ENCODE data around the gene PRKCZ. TPM values are rescaled to one million over a fixed set of nuclear protein-coding genes. Genes with fewer than 3 reads are reported as not detected.

PRKCZ gene
- polyA plus RNA-seq, 3 donors = 0.74 to 1.9 (median 1.4) TPM

- Histone ChIP-seq H3K4me3 (replicated peaks in 1 of 3; ENCODE audit: low read depth in 2 of 3, low read length in 3 of 3) (peak overlapping the region in 1 of 3 experiments; percentile 70), H3K27me3 (ENCODE audit: control insufficient read depth in 2 of 2, insufficient read depth in 2 of 2, low read length in 2 of 2) (peaks cover 9 to 69% of the 10 kb centered on the region in 2 donors), H3K36me3 (replicated peaks in 1 of 2; ENCODE audit: control insufficient read depth in 1 of 2, insufficient read depth in 2 of 2, low read length in 2 of 2) (no peaks in the 10 kb centered on the region), H3K79me2 (ENCODE audit: insufficient read depth, low read length) (no peaks in the 10 kb centered on the region), H3K9me3 (replicated peaks in 1 of 2; ENCODE audit: control insufficient read depth in 1 of 2, insufficient read depth in 1 of 2, low read length in 2 of 2) (no peaks in the 10 kb centered on the region), H3K4me1 (ENCODE audit: control insufficient read depth in 1 of 2, insufficient read depth in 2 of 2, low read length in 2 of 2) (peaks cover 7 to 19% of the 10 kb centered on the region in 2 donors), H3K4me2 (replicated peaks; ENCODE audit: extremely low read depth, low read length, poor library complexity, severe bottlenecking) (peak overlapping the region; percentile 79), H3K9ac (ENCODE audit: insufficient read depth, low read length, poor library complexity, severe bottlenecking) (peak overlapping the region; percentile 57), H3K27ac (ENCODE audit: low read depth in 1 of 2, low read length in 2 of 2) (no peak overlapping the region), H2AFZ (ENCODE audit: insufficient read depth, low read depth, low read length, poor library complexity, severe bottlenecking) (peak overlapping the region; percentile 67), H4K20me1 (ENCODE audit: insufficient read depth, low read length) (no peaks in the 10 kb centered on the region)
- TF ChIP-seq CTCF (IDR thresholded peaks at IDR 0.05) = no peak
- WGBS (ENCODE audit: insufficient coverage) = 31% methylated on average over 13 of the region's 14 CpGs
- Mint-ChIP-seq H3K4me1 (peaks cover 11% of the 10 kb centered on the region), H3K9me3 (peaks cover 0 to 12% (median 6%) of the 10 kb centered on the region in 7 donors), H3K27ac (no peak overlapping the region), H3K27me3 (ENCODE audit: low read depth in 3 of 3) (peaks cover 56 to 87% (median 70%) of the 10 kb centered on the region in 3 donors), H3K36me3 (peaks cover 0 to 4% of the 10 kb centered on the region in 2 donors), H3K4me3 (peak overlapping the region; percentile 73 to 78)
- intact Hi-C loops (cut with micrococcal nuclease) = loop anchor here in 1 of 2 donors (5.0 kb wide), 2 partner anchors 87 to 107 kb away; no protein-coding TSS in a partner anchor
- no peak for DNase-seq
These were observed 940 bp upstream of the PRKCZ start for GRCh38 chr1:2049225-2049717.

GRCh38 chr1:2050461-2050792, 216 bp downstream of the PRKCZ start:
- Histone ChIP-seq H2AFZ (ENCODE audit: insufficient read depth, low read depth, low read length, poor library complexity, severe bottlenecking) (peak overlapping the region; percentile 53), H3K4me2 (replicated peaks; ENCODE audit: extremely low read depth, low read length, poor library complexity, severe bottlenecking) (peak overlapping the region; percentile 79), H3K9ac (ENCODE audit: insufficient read depth, low read length, poor library complexity, severe bottlenecking) (no peak overlapping the region), H3K79me2 (ENCODE audit: insufficient read depth, low read length) (no peaks in the 10 kb centered on the region), H3K36me3 (replicated peaks in 1 of 2; ENCODE audit: control insufficient read depth in 1 of 2, insufficient read depth in 2 of 2, low read length in 2 of 2) (no peaks in the 10 kb centered on the region), H3K4me1 (ENCODE audit: control insufficient read depth in 1 of 2, insufficient read depth in 2 of 2, low read length in 2 of 2) (peaks cover 4 to 10% of the 10 kb centered on the region in 2 donors), H4K20me1 (ENCODE audit: insufficient read depth, low read length) (no peaks in the 10 kb centered on the region), H3K4me3 (replicated peaks in 1 of 3; ENCODE audit: low read depth in 2 of 3, low read length in 3 of 3) (peak overlapping the region in 1 of 3 experiments; percentile 70), H3K27me3 (ENCODE audit: control insufficient read depth in 2 of 2, insufficient read depth in 2 of 2, low read length in 2 of 2) (peaks cover 9 to 60% of the 10 kb centered on the region in 2 donors), H3K27ac (ENCODE audit: low read depth in 1 of 2, low read length in 2 of 2) (no peak overlapping the region), H3K9me3 (replicated peaks in 1 of 2; ENCODE audit: control insufficient read depth in 1 of 2, insufficient read depth in 1 of 2, low read length in 2 of 2) (no peaks in the 10 kb centered on the region)
- no peak overlapping the region for H3K27ac Mint-ChIP-seq
- TF ChIP-seq CTCF (IDR thresholded peaks at IDR 0.05) = no peak
- H3K4me3 Mint-ChIP-seq = peak overlapping the region in 1 of 2 donors; percentile 48
- no peak for DNase-seq
- WGBS (ENCODE audit: insufficient coverage) = 0% methylated on average over 51 of the region's 51 CpGs
- peaks cover 0 to 12% (median 6%) of the 10 kb centered on the region in 7 donors for H3K9me3 Mint-ChIP-seq
- intact Hi-C loops (cut with micrococcal nuclease) = no loop called here
- H3K36me3 Mint-ChIP-seq = peaks cover 0 to 3% of the 10 kb centered on the region in 2 donors
- peaks cover 9% of the 10 kb centered on the region for H3K4me1 Mint-ChIP-seq
- peaks cover 52 to 78% (median 65%) of the 10 kb centered on the region in 3 donors for H3K27me3 Mint-ChIP-seq (ENCODE audit: low read depth in 3 of 3)
